H1 (cell line): ENCODE measurements around the gene CHST13. TPM values are rescaled to one million over a fixed set of nuclear protein-coding genes. Genes with fewer than 3 reads are reported as not detected.

ENCODE experiments used
- CTCF ChIA-PET: fragments of 300-600 bp; sonication (Branson Sonifier 250); formaldehyde crosslinking; loops from one replicate; lab custom pipeline; 2021; ENCODE audit not compliant: partially characterized antibody; lab: Charles Lee
- POLR2A ChIA-PET: fragments of 300-600 bp; sonication (Branson Sonifier 250); formaldehyde crosslinking; loops from one replicate; lab custom pipeline; 2021; ENCODE audit warnings: inconsistent platforms; ENCODE audit not compliant: partially characterized antibody; lab: Charles Lee
- DNase-seq, 2 experiments: peaks; one replicate each; pipeline versions ENCODE4 v3.0.0 to v3.0.0-alpha.2; 2010 to 2022; ENCODE audit warnings: low spot score in 2 of 2, low read depth in 1 of 2, mixed read lengths in 1 of 2
- FAIRE-seq: peaks from 2 replicates; lab custom pipeline; 2011; peaks lifted over from hg19 to GRCh38; lab: Jason Lieb, UNC
- H2AFZ ChIP-seq: 2 replicates; pipeline ENCODE4 v1.8.1; 2012; ENCODE audit warnings: low read length, inconsistent platforms
- H2AK5ac ChIP-seq: 2 replicates; pipeline ENCODE4 v1.6.1; 2013; ENCODE audit warnings: low read depth, low read length
- H2BK120ac ChIP-seq: replicated peaks from 2 replicates; pipeline ENCODE3; 2013; ENCODE audit warnings: low read depth, low read length, inconsistent platforms
- H2BK12ac ChIP-seq: 2 replicates; pipeline ENCODE4 v1.6.1; 2013; ENCODE audit warnings: low read depth, low read length
- H2BK15ac ChIP-seq: 2 replicates; pipeline ENCODE4 v1.6.1; 2013; ENCODE audit warnings: low read length
- H2BK20ac ChIP-seq: 2 replicates; pipeline ENCODE4 v1.6.1; 2013; ENCODE audit warnings: low read length
- H2BK5ac ChIP-seq: 2 replicates; pipeline ENCODE4 v1.6.1; 2013; ENCODE audit warnings: low read depth, low read length
- H3K14ac ChIP-seq: 2 replicates; pipeline ENCODE4 v1.6.1; 2013; ENCODE audit warnings: inconsistent platforms; ENCODE audit not compliant: insufficient read length
- H3K18ac ChIP-seq: 2 replicates; pipeline ENCODE4 v1.6.1; 2013; ENCODE audit warnings: low read length; ENCODE audit errors: extremely low read depth
- H3K23ac ChIP-seq: 2 replicates; pipeline ENCODE4 v1.6.1; 2013; ENCODE audit warnings: inconsistent platforms; ENCODE audit not compliant: insufficient read length
- H3K23me2 ChIP-seq: 2 replicates; pipeline ENCODE4 v1.6.1; 2013; ENCODE audit warnings: low read depth, low read length
- H3K27ac ChIP-seq: 2 replicates; pipeline ENCODE4 v1.6.1; 2011; ENCODE audit warnings: low read depth, low read length, inconsistent platforms
- H3K27me3 ChIP-seq, 4 experiments: replicated peaks in 1 of 4; 1 replicate in 1 of 4; 2 replicates in 3 of 4; pipeline versions ENCODE4 v1.6.1 to v1.8.1; 2011 to 2013; ENCODE audit warnings: low read length in 3 of 4, mild to moderate bottlenecking in 3 of 4, inconsistent platforms in 2 of 4, mixed read lengths in 2 of 4, moderate library complexity in 1 of 4; ENCODE audit not compliant: control insufficient read depth in 3 of 4, insufficient read depth in 3 of 4; ENCODE audit errors: extremely low read depth in 1 of 4
- H3K36me3 ChIP-seq, 4 experiments: 2 replicates each; pipeline versions ENCODE4 v1.6.1 to v1.8.1; 2011 to 2013; ENCODE audit warnings: mild to moderate bottlenecking in 4 of 4, low read length in 3 of 4, moderate library complexity in 2 of 4, control low read depth in 1 of 4, inconsistent platforms in 1 of 4; ENCODE audit not compliant: insufficient read depth in 4 of 4, control insufficient read depth in 2 of 4
- H3K4ac ChIP-seq: replicated peaks from 2 replicates; pipeline ENCODE3; 2013; ENCODE audit warnings: low read length, low read depth, mixed read lengths, inconsistent platforms; ENCODE audit not compliant: insufficient read length
- H3K4me1 ChIP-seq, 4 experiments: replicated peaks in 1 of 4; 1 replicate in 1 of 4; 2 replicates in 3 of 4; pipeline versions ENCODE4 v1.6.1 to v1.8.1; 2011 to 2013; ENCODE audit warnings: low read length in 3 of 4, inconsistent platforms in 2 of 4, mixed read lengths in 1 of 4; ENCODE audit not compliant: insufficient read depth in 4 of 4, control insufficient read depth in 3 of 4
- H3K4me2 ChIP-seq, 2 experiments: 2 replicates each; pipeline versions ENCODE4 v1.6.1 to v1.8.1; 2011 to 2013; ENCODE audit warnings: low read depth in 2 of 2, low read length in 2 of 2, control low read depth in 1 of 2, inconsistent platforms in 1 of 2, mild to moderate bottlenecking in 1 of 2; ENCODE audit not compliant: insufficient read depth in 1 of 2
- H3K4me3 ChIP-seq, 4 experiments: fragments of 200-600, 300-600 bp in 1 of 4; sonication (generic), shearing (Covaris generic), sonication (Bioruptor Twin) in 1 of 4; 2 replicates each; pipeline versions ENCODE4 v1.5.1 to v1.8.1; 2011 to 2016; ENCODE audit warnings: low read length in 4 of 4, low read depth in 3 of 4, control low read depth in 2 of 4, inconsistent platforms in 2 of 4, mild to moderate bottlenecking in 2 of 4, mixed read lengths in 1 of 4, moderate library complexity in 1 of 4; ENCODE audit not compliant: insufficient read depth in 2 of 4; ENCODE audit errors: extremely low read depth in 1 of 4
- H3K56ac ChIP-seq: replicated peaks from 2 replicates; pipeline ENCODE3; 2013; ENCODE audit warnings: low read depth, mild to moderate bottlenecking, mixed read lengths, low read length, inconsistent platforms; ENCODE audit not compliant: insufficient read length
- H3K79me1 ChIP-seq: 2 replicates; pipeline ENCODE4 v1.6.1; 2013; ENCODE audit warnings: low read depth, low read length, control low read depth
- H3K79me2 ChIP-seq, 2 experiments: 2 replicates each; pipeline versions ENCODE4 v1.6.1 to v1.8.1; 2012 to 2013; ENCODE audit warnings: low read length in 2 of 2, mild to moderate bottlenecking in 2 of 2, inconsistent platforms in 1 of 2; ENCODE audit not compliant: insufficient read depth in 2 of 2, control insufficient read depth in 1 of 2
- H3K9ac ChIP-seq, 4 experiments: replicated peaks in 1 of 4; 1 replicate in 1 of 4; 2 replicates in 3 of 4; pipeline versions ENCODE4 v1.6.1 to v1.8.1; 2011 to 2013; ENCODE audit warnings: low read depth in 3 of 4, low read length in 3 of 4, control low read depth in 2 of 4, mild to moderate bottlenecking in 2 of 4, moderate library complexity in 2 of 4, inconsistent platforms in 1 of 4; ENCODE audit errors: extremely low read depth in 1 of 4
- H3K9me3 ChIP-seq, 2 experiments: 2 replicates each; pipeline versions ENCODE4 v1.6.1 to v1.8.1; 2012 to 2013; ENCODE audit warnings: mild to moderate bottlenecking in 2 of 2, moderate library complexity in 2 of 2, control low read depth in 1 of 2, inconsistent platforms in 1 of 2, low read depth in 1 of 2, low read length in 1 of 2, mixed read lengths in 1 of 2; ENCODE audit not compliant: insufficient read depth in 2 of 2
- H4K20me1 ChIP-seq, 2 experiments: replicated peaks in 1 of 2; 2 replicates each; pipeline versions ENCODE3 to v1.8.1; 2011 to 2013; ENCODE audit warnings: inconsistent platforms in 2 of 2, low read length in 2 of 2, mild to moderate bottlenecking in 1 of 2; ENCODE audit not compliant: insufficient read depth in 2 of 2, control insufficient read depth in 1 of 2
- H4K5ac ChIP-seq: 2 replicates; pipeline ENCODE4 v1.6.1; 2013; ENCODE audit warnings: low read length, low read depth, mixed read lengths, inconsistent platforms; ENCODE audit not compliant: insufficient read length
- H4K8ac ChIP-seq: 2 replicates; pipeline ENCODE4 v1.8.0; 2013; ENCODE audit warnings: mild to moderate bottlenecking, moderate library complexity, low read length, inconsistent platforms; ENCODE audit not compliant: insufficient read depth; ENCODE audit errors: extremely low read depth
- H4K91ac ChIP-seq: replicated peaks from 2 replicates; pipeline ENCODE3; 2013; ENCODE audit warnings: low read length, mixed read lengths, inconsistent platforms; ENCODE audit not compliant: insufficient read length
- KDM5A ChIP-seq: fragments of 200-600 bp; IDR thresholded peaks from 2 replicates; pipeline ENCODE4 v1.7.1; 2012; ENCODE audit warnings: mild to moderate bottlenecking, low read length, inconsistent platforms, mixed read lengths
- WGBS, 2 experiments: shearing (Covaris generic) in 1 of 2; methylation state at CpG; one replicate each; pipeline versions ENCODE4 v1.1.6 to v1.1.7; 2013 to 2015; ENCODE audit warnings: low lambda C conversion rate in 2 of 2, mixed read lengths in 2 of 2, inconsistent platforms in 1 of 2, low coverage in 1 of 2, missing lambda C conversion rate in 1 of 2; ENCODE audit not compliant: insufficient replicate concordance in 2 of 2, insufficient coverage in 1 of 2, insufficient read length in 1 of 2; ENCODE audit errors: extremely low coverage in 1 of 2, missing lambda C conversion rate in 1 of 2; 5-methylcytosine and 5-hydroxymethylcytosine counted together
- polyA plus RNA-seq, 7 experiments: library from polyadenylated mRNA; depleted of rRNA in 3 of 7; stranded (reverse) in 5 of 7; unstranded in 2 of 7; fragments of >200 nt in 5 of 7; fragments of 200-250 nt in 2 of 7; gene quantifications; 1 replicate in 5 of 7; 2 replicates in 1 of 7; 4 replicates in 1 of 7; pipeline versions ENCODE4 v1.2.1 to v1.2.3, GENCODE V29; 2011 to 2013; ENCODE audit warnings: missing spikeins in 2 of 7, mixed read lengths in 2 of 7
- total RNA-seq: library from RNA; stranded (reverse); fragmentation: NEBNext Ultra II Directional; extraction: Animal tissue kit (Norgen Biotek cat#: 25700); gene quantifications from 2 replicates; pipeline ENCODE4 v1.2.1, GENCODE V29; 2021

CHST13 gene
- total and polyA plus RNA-seq, 2 of the 8 experiments (the other 6 are each of a cell fraction or from before 2014, with no cell fraction given): 5.4 to 11.7 TPM

- H3K9ac ChIP-seq: no peak overlapping the region
- ChIA-PET POLR2A (no interaction called here), CTCF (interaction anchor here (0.7 to 1.2 kb wide), 2 partner anchors 20 to 120 kb away, joined by 3 read pairs; no protein-coding TSS in a partner anchor)
- WGBS, 2 experiments: 75% methylated on average over 6 of the region's 6 CpGs; no CpG with 5 or more reads in 1 of the 2 experiments
- no peak overlapping the region for H4K91ac ChIP-seq
- no peak overlapping the region for H3K4me3 ChIP-seq
- H3K4me2 ChIP-seq: no peak overlapping the region
- H3K27ac ChIP-seq: no peak overlapping the region
- H4K8ac ChIP-seq: no peak overlapping the region
- no peak overlapping the region for H2BK12ac ChIP-seq
- no peak overlapping the region for H2BK20ac ChIP-seq
- H2BK15ac ChIP-seq: no peak overlapping the region
- H3K56ac ChIP-seq: no peak overlapping the region
- H3K79me1 ChIP-seq: no peaks in the 10 kb centered on the region
- peaks cover 0 to 5% of the 10 kb centered on the region in 2 experiments for H4K20me1 ChIP-seq
- no peak overlapping the region for H4K5ac ChIP-seq
- no peak overlapping the region; the same call in 1 of the 2 replicates for H2BK5ac ChIP-seq
- H3K27me3 ChIP-seq: no peaks in the 10 kb centered on the region
- no peak overlapping the region for H3K23ac ChIP-seq
- H3K14ac ChIP-seq: no peak overlapping the region
- H3K4me1 ChIP-seq: no peaks in the 10 kb centered on the region
- no peaks in the 10 kb centered on the region; a peak in 1 of 8 replicates for H3K36me3 ChIP-seq
- DNase-seq (no peak), FAIRE-seq (no peak)
- H3K18ac ChIP-seq: no peak overlapping the region
- H3K23me2 ChIP-seq: peaks cover 6% of the 10 kb centered on the region; the same call in 1 of the 2 replicates
- no peak overlapping the region for H3K4ac ChIP-seq
- no peak overlapping the region for H2AK5ac ChIP-seq
- H2BK120ac ChIP-seq: no peak overlapping the region
- no peak overlapping the region for H2AFZ ChIP-seq
- no peaks in the 10 kb centered on the region for H3K79me2 ChIP-seq
- H3K9me3 ChIP-seq: no peaks in the 10 kb centered on the region
- TF ChIP-seq KDM5A: no peak
Measured at GRCh38 chr3:126557761-126558160, 33.8 kb downstream of the CHST13 start.
